ENCODE results near the gene RGS11. TPM values are rescaled to one million over a fixed set of nuclear protein-coding genes. Genes with fewer than 3 reads are reported as not detected.

The RGS11 gene
- total RNA-seq, 1 donor from 2014 or later = 21.4 TPM

- DNase-seq (ENCODE audit: low spot score) = no peak
Observed at GRCh38 chr16:296806-297510, 21.2 kb upstream of the RGS11 start.

DNA sequence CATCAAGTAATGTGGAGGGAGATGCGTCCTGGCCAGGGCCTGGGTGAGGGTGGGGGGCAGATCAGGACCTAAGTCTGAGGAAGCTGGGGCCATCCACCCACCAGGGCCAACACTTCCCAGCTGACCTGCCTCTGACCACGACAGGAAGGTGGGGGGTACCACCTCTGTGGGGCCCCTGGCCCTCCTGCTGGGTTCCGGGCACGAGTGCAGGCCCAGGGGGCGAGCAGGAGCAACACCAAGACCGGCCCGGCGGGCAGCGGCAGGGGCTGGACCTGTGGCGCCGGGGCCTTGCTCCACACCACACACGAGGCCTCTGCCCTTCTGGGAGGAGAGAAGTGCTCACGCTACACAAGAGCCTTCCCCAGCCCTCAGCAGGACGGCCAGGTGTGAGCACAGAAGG lies 20.5 kb upstream of the RGS11 start:
- no peak for DNase-seq (ENCODE audit: low spot score)

DNA sequence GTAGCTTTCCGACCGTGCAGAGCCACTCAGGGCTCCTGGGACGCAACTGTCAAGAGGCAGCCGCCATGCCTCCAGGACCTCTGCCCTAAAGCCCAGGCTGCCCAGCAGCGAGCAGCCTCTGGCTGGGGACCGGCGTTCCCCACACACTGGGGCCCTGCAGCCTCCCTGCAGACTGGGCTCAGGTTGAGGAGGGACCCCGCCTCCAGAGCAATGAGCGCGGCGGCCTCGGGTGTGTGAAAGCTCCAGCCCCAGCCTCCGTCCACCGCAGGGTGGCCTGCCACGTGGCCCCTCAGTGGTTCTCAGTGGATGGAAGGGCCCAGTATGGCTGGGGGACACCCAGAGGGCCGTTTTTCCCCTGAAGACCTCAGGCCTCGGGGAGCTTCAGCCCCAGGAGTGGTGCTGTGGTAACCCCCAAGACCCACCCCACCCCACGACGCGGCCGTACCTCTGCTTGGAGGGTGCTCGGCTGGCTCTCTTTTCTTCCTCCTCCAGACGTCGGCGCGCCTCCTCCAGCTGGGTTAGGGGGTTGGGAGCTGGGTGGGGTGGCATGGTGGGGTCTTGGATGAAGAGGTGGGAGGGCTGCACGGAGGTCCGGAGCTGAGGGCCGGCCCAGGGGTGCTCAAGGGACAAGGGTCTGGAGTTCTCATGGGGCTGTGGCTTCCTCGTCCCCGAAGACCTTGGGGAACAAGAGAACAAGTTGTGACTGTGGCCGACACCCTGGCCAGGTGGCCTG lies 17.5 kb upstream of the RGS11 start:
- DNase-seq (ENCODE audit: low spot score) = no peak

- no peak for DNase-seq (ENCODE audit: low spot score)
Observed at GRCh38 chr16:291539-291938, 15.8 kb upstream of the RGS11 start.

- no peak for DNase-seq (ENCODE audit: low spot score)
Observed at GRCh38 chr16:290681-291405, 15.1 kb upstream of the RGS11 start.

GRCh38 chr16:290015-290680 lies 14.4 kb upstream of the RGS11 start:
- no peak for DNase-seq (ENCODE audit: low spot score)

DNA sequence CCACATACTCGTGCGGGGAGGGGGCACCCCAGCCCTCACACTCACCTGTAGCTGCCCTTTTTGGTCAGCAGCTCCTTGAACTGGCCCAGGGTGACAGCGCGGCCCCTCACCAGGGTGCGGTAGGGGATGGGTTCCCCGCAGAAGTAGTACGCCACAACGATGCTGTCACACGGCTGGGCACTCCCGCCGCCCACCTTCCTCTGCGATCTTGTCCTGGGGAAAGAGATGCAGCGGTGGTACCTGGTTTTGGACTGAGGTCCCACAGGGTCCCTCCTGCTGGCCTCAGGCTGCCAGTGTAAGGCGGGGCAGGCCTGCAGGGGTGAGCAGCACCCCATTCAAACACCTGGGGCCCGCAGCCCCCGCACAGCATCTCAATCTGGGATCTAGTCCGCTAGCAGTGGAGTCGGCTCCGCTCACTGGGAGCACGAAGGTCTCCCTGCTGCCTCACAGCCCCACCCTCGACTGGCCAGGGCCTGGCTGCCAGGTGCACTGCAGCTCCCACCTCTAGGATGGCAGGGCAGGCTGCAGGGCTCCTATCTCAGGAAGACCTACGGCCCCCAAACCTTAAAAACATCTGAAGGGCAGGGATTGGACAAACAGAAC lies 13.8 kb upstream of the RGS11 start:
- DNase-seq (ENCODE audit: low spot score) = no peak

GRCh38 chr16:287981-288920 lies 12.5 kb upstream of the RGS11 start:
- DNase-seq (ENCODE audit: low spot score) = no peak

GRCh38 chr16:287298-287811 lies 11.6 kb upstream of the RGS11 start:
- DNase-seq (ENCODE audit: low spot score) = no peak

DNA sequence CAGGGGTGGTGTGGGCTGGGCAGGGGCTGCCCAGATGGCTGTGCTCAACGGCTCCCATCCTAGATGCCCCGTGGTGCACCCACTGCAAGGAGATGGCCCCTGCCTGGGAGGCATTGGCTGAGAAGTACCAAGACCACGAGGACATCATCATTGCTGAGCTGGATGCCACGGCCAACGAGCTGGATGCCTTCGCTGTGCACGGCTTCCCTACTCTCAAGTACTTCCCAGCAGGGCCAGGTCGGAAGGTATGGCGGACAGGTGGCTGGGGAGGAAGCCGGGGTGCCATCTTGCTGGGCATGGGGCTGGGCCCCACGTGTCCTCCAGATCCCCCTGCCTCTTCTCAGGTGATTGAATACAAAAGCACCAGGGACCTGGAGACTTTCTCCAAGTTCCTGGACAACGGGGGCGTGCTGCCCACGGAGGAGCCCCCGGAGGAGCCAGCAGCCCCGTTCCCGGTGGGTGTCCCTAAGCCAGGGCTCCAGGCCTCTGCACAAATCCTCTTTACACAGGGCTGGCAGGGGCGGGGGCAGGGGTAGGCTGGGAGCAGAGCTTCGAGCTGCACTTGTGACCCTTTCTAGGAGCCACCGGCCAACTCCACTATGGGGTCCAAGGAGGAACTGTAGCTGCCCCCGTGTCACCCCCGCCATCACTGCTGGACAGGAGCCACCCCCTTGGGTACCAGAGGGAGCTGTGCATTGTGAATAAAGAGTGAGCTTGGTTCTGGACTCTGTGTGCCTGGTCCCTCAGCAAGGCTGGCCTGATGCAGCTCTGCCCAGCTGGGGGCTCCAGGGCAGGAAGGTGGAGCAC lies 10.9 kb upstream of the RGS11 start:
- DNase-seq (ENCODE audit: low spot score) = no peak

- no peak for DNase-seq (ENCODE audit: low spot score)
Observed at GRCh38 chr16:285146-286055, 9.7 kb upstream of the RGS11 start.

DNA sequence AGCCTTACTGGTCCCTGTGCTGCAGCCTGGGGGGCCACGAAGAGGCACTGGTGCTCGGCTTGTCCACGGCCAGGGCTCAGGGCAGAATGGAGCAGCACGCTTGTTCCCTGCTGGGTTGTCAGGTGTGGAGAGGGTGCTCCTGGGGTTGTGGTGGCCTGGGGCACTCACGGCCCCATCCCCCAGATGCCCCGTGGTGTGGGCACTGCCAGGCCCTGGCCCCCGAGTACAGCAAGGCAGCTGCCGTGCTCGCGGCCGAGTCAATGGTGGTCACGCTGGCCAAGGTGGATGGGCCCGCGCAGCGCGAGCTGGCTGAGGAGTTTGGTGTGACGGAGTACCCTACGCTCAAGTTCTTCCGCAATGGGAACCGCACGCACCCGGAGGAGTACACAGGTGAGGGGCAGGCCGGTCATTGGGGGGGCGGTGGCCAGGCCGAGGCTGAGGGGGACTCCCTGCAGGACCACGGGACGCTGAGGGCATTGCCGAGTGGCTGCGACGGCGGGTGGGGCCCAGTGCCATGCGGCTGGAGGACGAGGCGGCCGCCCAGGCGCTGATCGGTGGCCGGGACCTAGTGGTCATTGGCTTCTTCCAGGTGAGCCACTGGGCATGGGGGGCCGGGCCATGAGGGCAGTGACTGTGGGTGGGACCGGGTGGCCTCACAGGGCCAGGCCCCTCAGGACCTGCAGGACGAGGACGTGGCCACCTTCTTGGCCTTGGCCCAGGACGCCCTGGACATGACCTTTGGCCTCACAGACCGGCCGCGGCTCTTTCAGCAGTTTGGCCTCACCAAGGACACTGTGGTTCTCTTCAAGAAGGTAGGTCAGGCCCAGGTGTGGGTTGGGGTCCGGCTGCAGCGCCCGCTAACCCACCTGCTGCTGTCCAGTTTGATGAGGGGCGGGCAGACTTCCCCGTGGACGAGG lies 8.7 kb upstream of the RGS11 start:
- no peak for DNase-seq (ENCODE audit: low spot score)

GRCh38 chr16:283033-283805 lies 7.5 kb upstream of the RGS11 start, which contains the start of gene PDIA2:
Gene PDIA2 (plus strand): TSS chr16:283164. CDS start chr16:283170, 6 bp downstream.
- no peak for DNase-seq (ENCODE audit: low spot score)

DNA sequence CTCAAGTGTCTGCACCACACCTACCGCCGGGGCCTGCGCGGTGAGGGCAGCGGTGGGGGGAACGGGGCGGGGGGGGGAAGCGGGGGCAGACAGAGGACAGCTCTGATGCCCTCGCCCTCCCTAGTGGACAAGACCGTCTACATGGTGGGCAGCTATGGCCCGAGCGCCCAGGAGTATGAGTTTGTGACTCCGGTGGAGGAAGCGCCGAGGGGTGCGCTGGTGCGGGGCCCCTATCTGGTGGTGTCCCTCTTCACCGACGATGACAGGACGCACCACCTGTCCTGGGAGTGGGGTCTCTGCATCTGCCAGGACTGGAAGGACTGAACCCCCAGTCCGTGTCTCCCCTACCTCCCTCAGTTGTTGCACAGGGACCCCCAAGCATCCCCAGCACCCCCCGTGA lies 6.7 kb upstream of the RGS11 start:
- DNase-seq (ENCODE audit: low spot score) = no peak

GRCh38 chr16:281660-282255 lies 6.0 kb upstream of the RGS11 start:
- no peak for DNase-seq (ENCODE audit: low spot score)

All from mesenteric fat pad (tissue), 1 donor.